Mesodermal cell (in vitro differentiated cells): Measurements from ENCODE around the gene SERPINF2. TPM values are rescaled to one million over a fixed set of nuclear protein-coding genes. Genes with fewer than 3 reads are reported as not detected.
"Not testable (repeated sequence)": the region's sequence is repeated elsewhere in the genome, so short reads cannot be mapped to it uniquely, and the experiment has no call there.

ENCODE experiments used
- H3K27ac ChIP-seq: 2 replicates; pipeline ENCODE4 v1.7.0; 2013; ENCODE audit warnings: mild to moderate bottlenecking, low read depth, low read length, moderate library complexity; ENCODE audit not compliant: severe bottlenecking
- H3K36me3 ChIP-seq: 2 replicates; pipeline ENCODE4 v1.7.1; 2013; ENCODE audit warnings: mild to moderate bottlenecking, low read length, moderate library complexity; ENCODE audit not compliant: control insufficient read depth, insufficient read depth
- H3K4me1 ChIP-seq: one replicate; pipeline ENCODE4 v1.7.1; 2013; ENCODE audit warnings: mild to moderate bottlenecking, low read length; ENCODE audit not compliant: insufficient read depth, control insufficient read depth, poor library complexity, severe bottlenecking
- H3K4me3 ChIP-seq: 2 replicates; pipeline ENCODE4 v1.7.0; 2013; ENCODE audit warnings: low read length, control low read depth, mild to moderate bottlenecking; ENCODE audit not compliant: insufficient read depth, poor library complexity, severe bottlenecking; ENCODE audit errors: extremely low read depth
- H3K9me3 ChIP-seq: 2 replicates; pipeline ENCODE4 v1.7.1; 2013; ENCODE audit warnings: mild to moderate bottlenecking, low read length, moderate library complexity; ENCODE audit not compliant: control insufficient read depth
- WGBS, 2 experiments: methylation state at CpG; one replicate each; pipeline ENCODE4 v1.1.5; 2013; ENCODE audit warnings: missing lambda C conversion rate in 2 of 2; ENCODE audit not compliant: insufficient coverage in 2 of 2; 5-methylcytosine and 5-hydroxymethylcytosine counted together
- polyA plus RNA-seq, 2 experiments: library from polyadenylated mRNA; stranded (reverse); fragments of 50-300 nt; gene quantifications; one replicate each; pipeline ENCODE4 v1.2.3, GENCODE V29; 2013

SERPINF2 gene
- polyA plus RNA-seq (2013, experiment 1 of 2) = 0.22 TPM
- not detected for polyA plus RNA-seq (2013, experiment 2 of 2)

GRCh38 chr17:1742371-1743087 lies at the start of gene SERPINF2:
Gene SERPINF2, plus strand, starts transcription at chr17:1742871. Its CDS starts 2,125 bp downstream, at chr17:1744996.
- Histone ChIP-seq H3K36me3 (peaks cover 3% of the 10 kb centered on the region), H3K27ac (peak within 1 kb of the TSS; percentile 5), H3K4me1 (no peaks in the 10 kb centered on the region), H3K9me3 (no peaks in the 10 kb centered on the region), H3K4me3 (no peak within 1 kb of the TSS)
- 51 to 67% methylated on average over 4 to 8 of the region's 10 CpGs for WGBS, 2 experiments

- Histone ChIP-seq H3K4me1 (no peaks in the 10 kb centered on the region), H3K4me3 (no peak overlapping the region), H3K9me3 (peaks cover 8% of the 10 kb centered on the region), H3K27ac (no peak overlapping the region), H3K36me3 (no peaks in the 10 kb centered on the region)
- WGBS, 2 experiments = 78 to 86% methylated on average over 7 of the region's 7 CpGs
Observed at GRCh38 chr17:1693339-1693738, 49.3 kb upstream of the SERPINF2 start.

GRCh38 chr17:1695365-1695764 lies 47.3 kb upstream of the SERPINF2 start:
- 97% methylated on average over 6 to 7 of the region's 8 CpGs for WGBS, 2 experiments
- H3K4me3 ChIP-seq = no peak overlapping the region
- no peaks in the 10 kb centered on the region for H3K36me3 ChIP-seq
- H3K27ac ChIP-seq = no peak overlapping the region
- peaks cover 8% of the 10 kb centered on the region for H3K9me3 ChIP-seq
- H3K4me1 ChIP-seq = no peaks in the 10 kb centered on the region

- Histone ChIP-seq H3K4me1 (no peaks in the 10 kb centered on the region), H3K9me3 (peaks cover 4% of the 10 kb centered on the region), H3K4me3 (no peak overlapping the region), H3K36me3 (no peaks in the 10 kb centered on the region), H3K27ac (no peak overlapping the region)
- whole genome bisulfite sequencing, 2 experiments = 75 to 79% methylated on average over 4 to 5 of the region's 5 CpGs
Observed at GRCh38 chr17:1697681-1698080, 45.0 kb upstream of the SERPINF2 start.

- WGBS, 2 experiments = 83 to 89% methylated on average over 3 to 4 of the region's 5 CpGs
- not testable (repeated sequence) for H3K4me3 ChIP-seq, H3K36me3 ChIP-seq, H3K27ac ChIP-seq, H3K4me1 ChIP-seq, H3K9me3 ChIP-seq
Observed at GRCh38 chr17:1699891-1700290, 42.8 kb upstream of the SERPINF2 start.

- no peaks in the 10 kb centered on the region for H3K9me3 ChIP-seq
- H3K4me3 ChIP-seq = no peak overlapping the region
- H3K27ac ChIP-seq = no peak overlapping the region
- peaks cover 4% of the 10 kb centered on the region for H3K4me1 ChIP-seq
- no peaks in the 10 kb centered on the region for H3K36me3 ChIP-seq
- 70 to 75% methylated on average over 3 of the region's 4 CpGs for WGBS, 2 experiments
Observed at GRCh38 chr17:1703063-1703462, 39.6 kb upstream of the SERPINF2 start.

GRCh38 chr17:1705004-1705403 lies 37.7 kb upstream of the SERPINF2 start:
- WGBS, 2 experiments = 85 to 91% methylated on average over 7 of the region's 7 CpGs
- H3K4me1 ChIP-seq = peaks cover 6% of the 10 kb centered on the region
- no peaks in the 10 kb centered on the region for H3K9me3 ChIP-seq
- no peak overlapping the region for H3K27ac ChIP-seq
- H3K4me3 ChIP-seq = no peak overlapping the region
- H3K36me3 ChIP-seq = no peaks in the 10 kb centered on the region

GRCh38 chr17:1707107-1707506 lies 35.6 kb upstream of the SERPINF2 start:
- 76 to 95% methylated on average over 3 to 4 of the region's 5 CpGs for WGBS, 2 experiments

GRCh38 chr17:1708791-1709346 lies 33.8 kb upstream of the SERPINF2 start:
- H3K27ac ChIP-seq, H3K9me3 ChIP-seq, H3K4me3 ChIP-seq: not testable (repeated sequence)
- Histone ChIP-seq H3K4me1 (peaks cover 41% of the 10 kb centered on the region), H3K36me3 (peaks cover 30% of the 10 kb centered on the region)
- 97 to 98% methylated on average over 7 to 9 of the region's 10 CpGs for WGBS, 2 experiments

More at GRCh38 chr17:1707107-1707506, 35.6 kb upstream of the SERPINF2 start:
- no peak overlapping the region for H3K4me3 ChIP-seq
- no peaks in the 10 kb centered on the region for H3K9me3 ChIP-seq
- no peak overlapping the region for H3K27ac ChIP-seq
- H3K36me3 ChIP-seq = peaks cover 12% of the 10 kb centered on the region
- peaks cover 23% of the 10 kb centered on the region for H3K4me1 ChIP-seq

- Histone ChIP-seq H3K36me3 (peaks cover 36% of the 10 kb centered on the region), H3K9me3 (no peaks in the 10 kb centered on the region), H3K27ac (no peak overlapping the region), H3K4me1 (peaks cover 42% of the 10 kb centered on the region), H3K4me3 (peak overlapping the region; percentile 49)
- 0 to 41% methylated on average over 1 to 4 of the region's 16 CpGs for WGBS, 2 experiments
Observed at GRCh38 chr17:1709403-1709951, 33.2 kb upstream of the SERPINF2 start.
